ENCODE data around the gene DACT1. TPM values are rescaled to one million over a fixed set of nuclear protein-coding genes. Genes with fewer than 3 reads are reported as not detected.
A peak's percentile ranks its signal among the peaks of the same experiment; 100 is the strongest.

Gene DACT1
- total RNA-seq, 1 donor from 2014 or later: 5.2 TPM

GRCh38 chr14:58662759-58663158, 25.0 kb downstream of the DACT1 start:
- no peak for TF ChIP-seq CTCF (IDR thresholded peaks at IDR 0.05)
- DNase-seq: no peak
- Histone ChIP-seq H3K27me3 (no peaks in the 10 kb centered on the region), H3K4me3 (no peak overlapping the region), H3K27ac (no peak overlapping the region), H3K4me1 (no peaks in the 10 kb centered on the region), H3K36me3 (no peaks in the 10 kb centered on the region), H3K9me3 (no peaks in the 10 kb centered on the region)
- no peak for ATAC-seq
- intact Hi-C loops (cut with DNase I): no loop called here

- H3K4me3 ChIP-seq: no peak overlapping the region
- intact Hi-C loops (cut with DNase I): no loop called here
- ATAC-seq (peak; percentile 89), DNase-seq (no peak)
- H3K36me3 ChIP-seq: no peaks in the 10 kb centered on the region
- no peaks in the 10 kb centered on the region for H3K9me3 ChIP-seq
- no peak overlapping the region for H3K27ac ChIP-seq
- no peak for TF ChIP-seq CTCF (IDR thresholded peaks at IDR 0.05)
- H3K27me3 ChIP-seq: no peaks in the 10 kb centered on the region
- H3K4me1 ChIP-seq: no peaks in the 10 kb centered on the region
Measured at GRCh38 chr14:58663494-58664111, 25.8 kb downstream of the DACT1 start.

- Histone ChIP-seq H3K9me3 (no peaks in the 10 kb centered on the region), H3K4me3 (no peak overlapping the region), H3K27ac (no peak overlapping the region), H3K27me3 (no peaks in the 10 kb centered on the region), H3K4me1 (no peaks in the 10 kb centered on the region), H3K36me3 (no peaks in the 10 kb centered on the region)
- ATAC-seq: no peak
- no peak for TF ChIP-seq CTCF (IDR thresholded peaks at IDR 0.05)
- DNase-seq: no peak
- intact Hi-C loops (cut with DNase I): no loop called here
Measured at GRCh38 chr14:58665773-58666500, 28.2 kb downstream of the DACT1 start.

GRCh38 chr14:58666737-58667136, 29.0 kb downstream of the DACT1 start:
- Histone ChIP-seq H3K9me3 (no peaks in the 10 kb centered on the region), H3K36me3 (no peaks in the 10 kb centered on the region), H3K27ac (no peak overlapping the region), H3K4me1 (no peaks in the 10 kb centered on the region), H3K4me3 (no peak overlapping the region), H3K27me3 (no peaks in the 10 kb centered on the region)
- intact Hi-C loops (cut with DNase I): no loop called here
- TF ChIP-seq CTCF (IDR thresholded peaks at IDR 0.05): no peak
- ATAC-seq (no peak), DNase-seq (no peak)

GRCh38 chr14:58667900-58668299, 30.1 kb downstream of the DACT1 start:
- ATAC-seq: no peak
- Histone ChIP-seq H3K9me3 (no peaks in the 10 kb centered on the region), H3K27ac (no peak overlapping the region), H3K36me3 (no peaks in the 10 kb centered on the region), H3K4me3 (no peak overlapping the region), H3K27me3 (no peaks in the 10 kb centered on the region), H3K4me1 (no peaks in the 10 kb centered on the region)
- intact Hi-C loops (cut with DNase I): no loop called here
- TF ChIP-seq CTCF (IDR thresholded peaks at IDR 0.05): no peak
- no peak for DNase-seq
